OCI-LY1 (cell line): ENCODE data around the gene CNTN2.

Experiments
- H2AFZ ChIP-seq: fragments of 200-600 bp; sonication (generic), shearing (Covaris generic); 2 replicates; pipeline ENCODE4 v1.6.0; 2014; ENCODE audit warnings: antibody characterized with exemption, mild to moderate bottlenecking, low read length
- H3F3A ChIP-seq: fragments of 200-600 bp; sonication (generic), shearing (Covaris generic); 2 replicates; pipeline ENCODE4 v1.6.0; 2014; ENCODE audit warnings: mild to moderate bottlenecking, antibody characterized with exemption, low read length, moderate library complexity; ENCODE audit not compliant: insufficient read depth
- H3K27ac ChIP-seq: fragments of 200-600 bp; sonication (generic); 2 replicates; pipeline ENCODE4 v1.5.1; 2014; ENCODE audit warnings: low read length, mixed run types, mild to moderate bottlenecking, low read depth; ENCODE audit not compliant: poor library complexity, severe bottlenecking
- H3K27me3 ChIP-seq: fragments of 200-600 bp; sonication (generic); 2 replicates; pipeline ENCODE4 v1.6.0; 2014; ENCODE audit warnings: antibody characterized with exemption, mild to moderate bottlenecking, low read length, moderate library complexity; ENCODE audit not compliant: insufficient read depth
- H3K36me3 ChIP-seq: fragments of 200-600 bp; sonication (generic); 2 replicates; pipeline ENCODE4 v1.6.1; 2014; ENCODE audit warnings: mild to moderate bottlenecking, antibody characterized with exemption, low read length, moderate library complexity, mixed read lengths; ENCODE audit not compliant: insufficient read depth
- H3K4me1 ChIP-seq: fragments of 200-600 bp; sonication (generic); 2 replicates; pipeline ENCODE4 v1.5.1; 2014; ENCODE audit warnings: mild to moderate bottlenecking, low read length, moderate library complexity; ENCODE audit not compliant: insufficient read depth, severe bottlenecking
- H3K4me2 ChIP-seq: fragments of 200-600 bp; sonication (generic), shearing (Covaris generic); 2 replicates; pipeline ENCODE4 v1.6.1; 2014; ENCODE audit warnings: low read length
- H3K4me3 ChIP-seq: fragments of 200-600 bp; sonication (generic); 2 replicates; pipeline ENCODE4 v1.5.1; 2014; ENCODE audit warnings: low read length, low read depth, mild to moderate bottlenecking, mixed read lengths; ENCODE audit not compliant: poor library complexity, severe bottlenecking
- H3K79me2 ChIP-seq: fragments of 200-600 bp; shearing (Covaris generic); 2 replicates; pipeline ENCODE4 v1.6.1; 2016; ENCODE audit warnings: mixed run types, low read length, mixed read lengths; ENCODE audit not compliant: insufficient read depth
- H3K9ac ChIP-seq: fragments of 200-600 bp; sonication (generic), shearing (Covaris generic); 2 replicates; pipeline ENCODE4 v1.6.1; 2014; ENCODE audit warnings: mild to moderate bottlenecking, low read length, mixed read lengths
- H3K9me2 ChIP-seq: fragments of 200-600 bp; sonication (generic), shearing (Covaris generic); 2 replicates; pipeline ENCODE4 v1.6.1; 2014; ENCODE audit warnings: low read depth, mild to moderate bottlenecking, low read length, mixed read lengths
- H3K9me3 ChIP-seq: fragments of 200-600 bp; shearing (Covaris generic); 2 replicates; pipeline ENCODE4 v1.6.1; 2014; ENCODE audit warnings: low read length, mixed read lengths
- H4K20me1 ChIP-seq: fragments of 200-600 bp; sonication (generic), shearing (Covaris generic); 2 replicates; pipeline ENCODE4 v1.6.0; 2016; ENCODE audit warnings: mild to moderate bottlenecking, low read length; ENCODE audit not compliant: insufficient read depth
- EZH2 ChIP-seq: fragments of 200-600 bp; sonication (generic), shearing (Covaris generic); IDR thresholded peaks from 2 replicates; pipeline ENCODE4 v1.8.0; 2017; ENCODE audit warnings: borderline replicate concordance, mixed run types, mild to moderate bottlenecking, antibody characterized with exemption, low read length, moderate library complexity, mixed read lengths
- TF ChIP-seq, protein P1 (sequence below): fragments of 200-600 bp; sonication (generic), shearing (Covaris generic); IDR thresholded peaks from 2 replicates; pipeline ENCODE4 v1.5.1; 2017; ENCODE audit warnings: mild to moderate bottlenecking, antibody characterized with exemption, low read length, moderate library complexity, mixed read lengths

CNTN2 gene

DNA sequence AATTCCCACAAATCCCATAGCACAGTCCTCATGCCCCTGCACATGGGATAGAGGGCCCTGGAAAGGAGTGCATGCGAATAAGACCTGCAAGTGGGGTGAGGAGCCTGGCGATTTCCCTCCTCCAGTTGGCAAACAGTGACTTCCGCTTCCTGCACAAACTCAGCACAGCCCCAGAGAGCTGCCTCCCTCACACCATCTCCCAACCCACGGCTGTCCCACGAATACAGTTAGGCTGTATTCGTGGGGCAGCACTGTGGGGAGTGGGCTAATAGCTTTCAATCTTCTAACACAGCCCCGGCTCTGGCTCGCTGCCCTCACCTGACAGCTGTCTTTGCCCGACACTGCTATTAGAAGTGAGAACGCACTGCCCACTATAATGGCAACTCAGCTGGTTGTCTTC lies 28.2 kb upstream of the CNTN2 start:
- Histone ChIP-seq H3K4me3 (no peak overlapping the region), H3K27ac (no peak overlapping the region), H3K9me3 (no peaks in the 10 kb centered on the region), H3K4me1 (no peaks in the 10 kb centered on the region), H3K79me2 (no peaks in the 10 kb centered on the region), H3K36me3 (no peaks in the 10 kb centered on the region), H3K27me3 (0 out of 2 replicates have a peak, but pooled peaks cover 8% of the 10 kb centered on the region), H2AFZ (no peak overlapping the region), H3K9me2 (no peaks in the 10 kb centered on the region), H3F3A (no peaks in the 10 kb centered on the region), H3K9ac (no peak overlapping the region), H4K20me1 (no peaks in the 10 kb centered on the region), H3K4me2 (no peak overlapping the region)
- TF ChIP-seq, protein P1, sequence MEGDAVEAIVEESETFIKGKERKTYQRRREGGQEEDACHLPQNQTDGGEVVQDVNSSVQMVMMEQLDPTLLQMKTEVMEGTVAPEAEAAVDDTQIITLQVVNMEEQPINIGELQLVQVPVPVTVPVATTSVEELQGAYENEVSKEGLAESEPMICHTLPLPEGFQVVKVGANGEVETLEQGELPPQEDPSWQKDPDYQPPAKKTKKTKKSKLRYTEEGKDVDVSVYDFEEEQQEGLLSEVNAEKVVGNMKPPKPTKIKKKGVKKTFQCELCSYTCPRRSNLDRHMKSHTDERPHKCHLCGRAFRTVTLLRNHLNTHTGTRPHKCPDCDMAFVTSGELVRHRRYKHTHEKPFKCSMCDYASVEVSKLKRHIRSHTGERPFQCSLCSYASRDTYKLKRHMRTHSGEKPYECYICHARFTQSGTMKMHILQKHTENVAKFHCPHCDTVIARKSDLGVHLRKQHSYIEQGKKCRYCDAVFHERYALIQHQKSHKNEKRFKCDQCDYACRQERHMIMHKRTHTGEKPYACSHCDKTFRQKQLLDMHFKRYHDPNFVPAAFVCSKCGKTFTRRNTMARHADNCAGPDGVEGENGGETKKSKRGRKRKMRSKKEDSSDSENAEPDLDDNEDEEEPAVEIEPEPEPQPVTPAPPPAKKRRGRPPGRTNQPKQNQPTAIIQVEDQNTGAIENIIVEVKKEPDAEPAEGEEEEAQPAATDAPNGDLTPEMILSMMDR: no peak
- TF ChIP-seq EZH2: no peak

DNA sequence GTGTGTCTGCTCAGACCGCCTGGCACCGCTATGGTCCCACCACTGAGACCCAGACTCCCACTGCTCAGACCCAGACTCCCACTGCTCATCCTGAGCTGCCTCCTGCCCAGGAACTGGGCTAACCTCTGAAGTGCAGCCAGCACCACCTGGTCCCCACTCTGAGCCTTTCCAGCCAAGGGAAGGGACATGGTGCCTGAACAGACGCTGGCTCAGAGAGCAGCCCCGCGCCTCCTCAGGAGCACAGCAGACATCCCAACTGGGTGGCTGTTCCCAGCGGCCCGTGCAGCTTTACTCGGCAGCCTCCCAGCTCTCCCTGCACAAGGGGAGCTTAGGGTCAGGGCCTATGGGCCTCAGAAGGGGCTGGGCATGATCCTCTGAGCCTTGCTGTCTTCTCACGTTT lies 27.8 kb upstream of the CNTN2 start:
- no peaks in the 10 kb centered on the region for H3K79me2 ChIP-seq
- H3K36me3 ChIP-seq: no peaks in the 10 kb centered on the region
- no peaks in the 10 kb centered on the region for H3F3A ChIP-seq
- H4K20me1 ChIP-seq: no peaks in the 10 kb centered on the region
- no peaks in the 10 kb centered on the region for H3K4me1 ChIP-seq
- TF ChIP-seq EZH2: no peak
- TF ChIP-seq, protein P1: no peak
- no peaks in the 10 kb centered on the region for H3K9me2 ChIP-seq
- H3K27me3 ChIP-seq: 0 out of 2 replicates have a peak, but pooled peaks cover 13% of the 10 kb centered on the region
- no peak overlapping the region for H3K4me3 ChIP-seq
- H3K9ac ChIP-seq: no peak overlapping the region
- H3K9me3 ChIP-seq: no peaks in the 10 kb centered on the region
- H2AFZ ChIP-seq: no peak overlapping the region
- H3K27ac ChIP-seq: no peak overlapping the region
- no peak overlapping the region for H3K4me2 ChIP-seq

DNA sequence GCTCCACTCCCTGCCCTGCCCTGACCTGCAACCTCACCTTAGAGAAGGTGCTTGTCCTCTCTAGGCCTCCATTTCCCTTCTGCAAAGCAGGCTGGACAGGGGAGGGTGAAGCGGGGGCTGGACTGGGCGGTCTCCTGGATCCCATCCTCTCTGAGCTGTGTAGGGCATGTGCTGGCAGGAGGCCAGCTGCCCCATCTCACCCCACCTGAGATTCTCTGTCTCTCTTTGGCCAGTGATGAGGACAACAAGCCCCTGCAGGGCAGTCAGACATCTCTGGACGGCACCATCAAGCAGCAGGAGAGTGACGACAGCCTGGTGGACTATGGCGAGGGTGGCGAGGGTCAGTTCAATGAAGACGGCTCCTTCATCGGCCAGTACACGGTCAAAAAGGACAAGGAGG lies 26.9 kb upstream of the CNTN2 start:
- no peaks in the 10 kb centered on the region for H3K36me3 ChIP-seq
- H3K4me1 ChIP-seq: no peaks in the 10 kb centered on the region
- H3K27me3 ChIP-seq: 0 out of 2 replicates have a peak, but pooled peaks cover 13% of the 10 kb centered on the region
- no peaks in the 10 kb centered on the region for H4K20me1 ChIP-seq
- TF ChIP-seq, protein P1: no peak
- no peak for TF ChIP-seq EZH2
- no peak overlapping the region for H3K4me3 ChIP-seq
- no peaks in the 10 kb centered on the region for H3K79me2 ChIP-seq
- no peaks in the 10 kb centered on the region for H3F3A ChIP-seq
- H2AFZ ChIP-seq: no peak overlapping the region
- H3K27ac ChIP-seq: no peak overlapping the region
- H3K4me2 ChIP-seq: no peak overlapping the region
- no peak overlapping the region for H3K9ac ChIP-seq
- H3K9me2 ChIP-seq: no peaks in the 10 kb centered on the region
- no peaks in the 10 kb centered on the region for H3K9me3 ChIP-seq
